Keratinocyte (primary cell): ENCODE data around the gene SLC22A14.
"Not testable (repeated sequence)": the region's sequence is repeated elsewhere in the genome, so short reads cannot be mapped to it uniquely, and the experiment has no call there.

Experiments
- CTCF ChIP-seq, 3 experiments: IDR thresholded peaks in 1 of 3; conservative IDR thresholded peaks in 1 of 3; optimal IDR thresholded peaks in 1 of 3; 2 replicates in 2 of 3; 3 replicates in 1 of 3; pipeline versions ENCODE3 to v1.5.1; 2011; ENCODE audit warnings: low read length in 3 of 3, mild to moderate bottlenecking in 3 of 3, moderate library complexity in 2 of 3, control low read depth in 1 of 3, inconsistent platforms in 1 of 3; ENCODE audit not compliant: insufficient read depth in 2 of 3; ENCODE audit errors: extremely low read depth in 1 of 3
- EZH2 ChIP-seq: IDR thresholded peaks from one replicate; pipeline ENCODE4 v1.6.1; 2012; ENCODE audit warnings: inconsistent platforms, mild to moderate bottlenecking, low read length, moderate library complexity

- TF ChIP-seq EZH2; CTCF (optimal IDR thresholded peaks at IDR 0.05 in 1 of 3, IDR thresholded peaks at IDR 0.05 in 1 of 3, conservative IDR thresholded peaks at IDR 0.05 in 1 of 3; ENCODE audit: extremely low read depth in 1 of 3, insufficient read depth in 2 of 3, low read length in 3 of 3): not testable (repeated sequence)
Observed at GRCh38 chr3:38297053-38297452, 15.0 kb downstream of the SLC22A14 start.
